Thyroid gland (tissue), 4 donors: ENCODE data around the gene TRIM37.

Source experiments
- POLR2A ChIP-seq, 2 donors: fragments of 450-650 bp; IDR thresholded peaks; one replicate each; pipeline ENCODE4 v1.6.1; 2017; ENCODE audit warnings: antibody characterized with exemption in 2 of 2, mild to moderate bottlenecking in 2 of 2, moderate library complexity in 1 of 2
- TF ChIP-seq, protein P1 (sequence below), 6 experiments: fragments of 200-600 bp in 3 of 6; fragments of 450-650 bp in 3 of 6; sonication (generic) in 3 of 6; IDR thresholded peaks; one replicate each; pipeline ENCODE4 v1.5.1; 2016 to 2019; ENCODE audit warnings: antibody characterized with exemption in 6 of 6, mild to moderate bottlenecking in 2 of 6, inconsistent platforms in 1 of 6, moderate library complexity in 1 of 6

DNA sequence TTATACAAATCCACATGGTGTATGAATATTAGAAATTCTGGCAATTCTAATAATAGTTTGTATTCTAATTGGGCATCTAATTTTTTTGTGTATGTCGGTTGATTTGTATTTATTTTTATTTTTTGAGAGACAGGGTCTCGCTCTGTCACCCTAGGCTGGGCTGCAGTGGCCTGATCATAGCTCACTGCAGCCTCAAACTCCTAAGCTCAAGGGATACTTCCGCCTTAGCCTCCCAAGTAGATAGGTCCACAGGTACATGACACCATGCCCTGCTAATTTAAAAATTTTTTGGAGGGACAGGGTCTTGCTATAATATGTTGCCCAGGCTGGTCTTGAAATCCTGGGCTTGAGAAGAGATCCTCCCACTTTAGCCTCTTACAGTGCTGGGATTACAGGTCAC is 104.6 kb downstream of the TRIM37 start:
- TF ChIP-seq, protein P1, sequence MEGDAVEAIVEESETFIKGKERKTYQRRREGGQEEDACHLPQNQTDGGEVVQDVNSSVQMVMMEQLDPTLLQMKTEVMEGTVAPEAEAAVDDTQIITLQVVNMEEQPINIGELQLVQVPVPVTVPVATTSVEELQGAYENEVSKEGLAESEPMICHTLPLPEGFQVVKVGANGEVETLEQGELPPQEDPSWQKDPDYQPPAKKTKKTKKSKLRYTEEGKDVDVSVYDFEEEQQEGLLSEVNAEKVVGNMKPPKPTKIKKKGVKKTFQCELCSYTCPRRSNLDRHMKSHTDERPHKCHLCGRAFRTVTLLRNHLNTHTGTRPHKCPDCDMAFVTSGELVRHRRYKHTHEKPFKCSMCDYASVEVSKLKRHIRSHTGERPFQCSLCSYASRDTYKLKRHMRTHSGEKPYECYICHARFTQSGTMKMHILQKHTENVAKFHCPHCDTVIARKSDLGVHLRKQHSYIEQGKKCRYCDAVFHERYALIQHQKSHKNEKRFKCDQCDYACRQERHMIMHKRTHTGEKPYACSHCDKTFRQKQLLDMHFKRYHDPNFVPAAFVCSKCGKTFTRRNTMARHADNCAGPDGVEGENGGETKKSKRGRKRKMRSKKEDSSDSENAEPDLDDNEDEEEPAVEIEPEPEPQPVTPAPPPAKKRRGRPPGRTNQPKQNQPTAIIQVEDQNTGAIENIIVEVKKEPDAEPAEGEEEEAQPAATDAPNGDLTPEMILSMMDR (IDR thresholded peaks at IDR 0.05): no peak
- no peak for TF ChIP-seq POLR2A (IDR thresholded peaks at IDR 0.05)
